NT2/D1 (cell line): Measurements from ENCODE around the gene RAPH1.

Experiments used
- YY1 ChIP-seq: IDR thresholded peaks from 2 replicates; pipeline ENCODE4 v1.6.1; 2011; ENCODE audit not compliant: insufficient read length, insufficient read depth
- ZNF274 ChIP-seq: IDR thresholded peaks from 2 replicates; pipeline ENCODE4 v1.6.1; 2011; ENCODE audit warnings: mild to moderate bottlenecking, low read depth, low read length

DNA sequence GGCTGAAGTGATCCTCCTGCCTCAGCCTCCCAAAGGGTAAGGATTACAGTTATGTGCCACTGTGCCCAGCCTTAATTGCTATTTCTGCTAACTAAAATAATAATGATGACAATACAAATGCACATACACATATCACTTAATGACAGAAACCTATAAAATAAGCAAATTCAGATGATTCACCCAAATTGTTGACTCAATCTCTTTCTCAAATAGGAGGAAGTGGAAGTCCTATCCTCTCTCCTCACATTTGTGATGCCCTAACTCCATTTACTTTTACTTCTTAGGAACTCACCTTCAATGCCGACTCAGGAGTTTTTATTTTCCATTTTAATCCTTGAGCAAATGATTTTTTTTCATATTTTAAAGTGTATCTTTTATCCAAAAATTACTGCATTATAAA, 24.5 kb upstream of the RAPH1 start:
- TF ChIP-seq ZNF274 = no peak
- TF ChIP-seq YY1 = no peak
